Endothelial cell (in vitro differentiated cells): Measurements from ENCODE around the gene NMNAT2. TPM values are rescaled to one million over a fixed set of nuclear protein-coding genes. Genes with fewer than 3 reads are reported as not detected.

Experiments
- DNase-seq: peaks from one replicate; pipeline ENCODE4 v3.0.0; 2021; ENCODE audit warnings: low spot score
- H3K27ac Mint-ChIP-seq: one replicate; pipeline ENCODE4 v1.8.0; 2021; ENCODE audit warnings: mixed read lengths, inconsistent platforms; ENCODE audit not compliant: unreplicated experiment
- H3K27me3 Mint-ChIP-seq: one replicate; pipeline ENCODE4 v1.8.0; 2021; ENCODE audit warnings: mild to moderate bottlenecking, moderate library complexity, mixed read lengths, inconsistent platforms; ENCODE audit not compliant: unreplicated experiment
- H3K36me3 Mint-ChIP-seq: one replicate; pipeline ENCODE4 v1.8.0; 2021; ENCODE audit warnings: mild to moderate bottlenecking, low read depth, mixed read lengths, inconsistent platforms; ENCODE audit not compliant: unreplicated experiment
- H3K4me1 Mint-ChIP-seq: one replicate; pipeline ENCODE4 v1.8.0; 2021; ENCODE audit warnings: mild to moderate bottlenecking, mixed read lengths, inconsistent platforms; ENCODE audit not compliant: unreplicated experiment
- H3K4me3 Mint-ChIP-seq: one replicate; pipeline ENCODE4 v1.8.0; 2021; ENCODE audit warnings: mild to moderate bottlenecking, mixed read lengths, inconsistent platforms; ENCODE audit not compliant: unreplicated experiment
- H3K9me3 Mint-ChIP-seq: one replicate; pipeline ENCODE4 v1.8.0; 2021; ENCODE audit warnings: mixed read lengths, inconsistent platforms; ENCODE audit not compliant: unreplicated experiment
- total RNA-seq: library from RNA; stranded (reverse); fragmentation: NEBNext Ultra II Directional; extraction: Animal tissue kit (Norgen Biotek cat#: 25700); gene quantifications from one replicate; pipeline ENCODE4 v1.2.1, GENCODE V29; 2021; ENCODE audit not compliant: unreplicated experiment
- TF ChIP-seq, protein P1 (sequence below): fragments of 200-600 bp; sonication (generic); IDR thresholded peaks from one replicate; pipeline ENCODE4 v1.5.0; 2021; ENCODE audit warnings: antibody characterized with exemption; ENCODE audit not compliant: unreplicated experiment

The NMNAT2 gene
- total RNA-seq, 1 donor from 2014 or later: 1.7 TPM

GRCh38 chr1:183288583-183288982, 129.6 kb downstream of the NMNAT2 start:
- no peaks in the 10 kb centered on the region for H3K9me3 Mint-ChIP-seq
- peaks cover 11% of the 10 kb centered on the region for H3K4me1 Mint-ChIP-seq
- no peak overlapping the region for H3K27ac Mint-ChIP-seq
- TF ChIP-seq, protein P1, sequence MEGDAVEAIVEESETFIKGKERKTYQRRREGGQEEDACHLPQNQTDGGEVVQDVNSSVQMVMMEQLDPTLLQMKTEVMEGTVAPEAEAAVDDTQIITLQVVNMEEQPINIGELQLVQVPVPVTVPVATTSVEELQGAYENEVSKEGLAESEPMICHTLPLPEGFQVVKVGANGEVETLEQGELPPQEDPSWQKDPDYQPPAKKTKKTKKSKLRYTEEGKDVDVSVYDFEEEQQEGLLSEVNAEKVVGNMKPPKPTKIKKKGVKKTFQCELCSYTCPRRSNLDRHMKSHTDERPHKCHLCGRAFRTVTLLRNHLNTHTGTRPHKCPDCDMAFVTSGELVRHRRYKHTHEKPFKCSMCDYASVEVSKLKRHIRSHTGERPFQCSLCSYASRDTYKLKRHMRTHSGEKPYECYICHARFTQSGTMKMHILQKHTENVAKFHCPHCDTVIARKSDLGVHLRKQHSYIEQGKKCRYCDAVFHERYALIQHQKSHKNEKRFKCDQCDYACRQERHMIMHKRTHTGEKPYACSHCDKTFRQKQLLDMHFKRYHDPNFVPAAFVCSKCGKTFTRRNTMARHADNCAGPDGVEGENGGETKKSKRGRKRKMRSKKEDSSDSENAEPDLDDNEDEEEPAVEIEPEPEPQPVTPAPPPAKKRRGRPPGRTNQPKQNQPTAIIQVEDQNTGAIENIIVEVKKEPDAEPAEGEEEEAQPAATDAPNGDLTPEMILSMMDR: no peak
- no peaks in the 10 kb centered on the region for H3K36me3 Mint-ChIP-seq
- no peak overlapping the region for H3K4me3 Mint-ChIP-seq
- peaks cover 8% of the 10 kb centered on the region for H3K27me3 Mint-ChIP-seq
- DNase-seq: no peak

DNA sequence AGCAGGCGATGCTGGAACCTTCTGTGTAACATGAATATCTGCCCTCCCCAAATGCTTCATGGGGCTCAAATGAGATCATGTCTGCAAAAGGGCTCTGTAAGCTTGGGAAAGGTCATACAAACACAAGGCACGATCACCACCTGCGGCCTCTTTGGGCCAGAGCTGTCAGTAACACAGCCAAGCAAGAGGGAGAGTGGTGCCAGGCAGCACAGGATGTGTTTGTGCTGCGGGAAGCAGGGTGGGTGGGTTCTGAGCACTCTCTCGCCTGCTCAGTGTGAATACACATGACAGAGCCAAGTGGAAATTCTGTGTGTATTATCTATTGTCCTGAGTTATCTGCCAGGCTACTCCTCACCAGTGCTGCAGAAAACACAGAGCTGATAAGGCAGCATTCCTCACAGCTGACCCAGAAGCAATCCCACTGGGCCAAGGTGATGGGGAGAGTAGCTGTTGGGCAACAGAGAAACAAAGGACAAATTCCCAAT, 130.9 kb downstream of the NMNAT2 start:
- DNase-seq: no peak
- peaks cover 11% of the 10 kb centered on the region for H3K4me1 Mint-ChIP-seq
- H3K4me3 Mint-ChIP-seq: no peak overlapping the region
- H3K27ac Mint-ChIP-seq: peak overlapping the region; percentile 24
- H3K27me3 Mint-ChIP-seq: peaks cover 8% of the 10 kb centered on the region
- TF ChIP-seq, protein P1: no peak
- no peaks in the 10 kb centered on the region for H3K36me3 Mint-ChIP-seq
- H3K9me3 Mint-ChIP-seq: no peaks in the 10 kb centered on the region

DNA sequence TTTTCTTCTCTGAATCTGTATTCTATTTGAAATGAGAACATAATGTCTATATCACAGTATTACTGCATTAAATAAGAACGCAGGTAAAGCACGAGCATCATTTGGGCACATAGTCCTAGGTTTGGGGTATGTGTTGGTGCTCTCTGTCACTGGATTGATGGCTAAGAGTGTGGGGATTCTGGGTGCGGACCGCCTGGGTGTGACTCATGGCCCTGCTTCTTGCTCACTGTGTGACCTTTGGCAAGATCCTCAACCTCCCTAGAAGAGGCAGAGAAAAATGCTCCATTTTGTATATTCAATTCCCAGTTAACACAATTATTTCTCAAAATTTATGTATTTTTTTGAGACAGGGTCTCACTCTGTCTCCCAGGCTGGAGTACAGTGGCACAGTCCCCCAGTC, 132.4 kb downstream of the NMNAT2 start:
- TF ChIP-seq, protein P1: no peak
- Mint-ChIP-seq H3K4me3 (no peak overlapping the region), H3K4me1 (peaks cover 7% of the 10 kb centered on the region), H3K9me3 (no peaks in the 10 kb centered on the region), H3K27ac (no peak overlapping the region), H3K27me3 (peaks cover 4% of the 10 kb centered on the region), H3K36me3 (no peaks in the 10 kb centered on the region)
- DNase-seq: no peak

GRCh38 chr1:183285256-183285655, 132.9 kb downstream of the NMNAT2 start:
- no peaks in the 10 kb centered on the region for H3K9me3 Mint-ChIP-seq

DNA sequence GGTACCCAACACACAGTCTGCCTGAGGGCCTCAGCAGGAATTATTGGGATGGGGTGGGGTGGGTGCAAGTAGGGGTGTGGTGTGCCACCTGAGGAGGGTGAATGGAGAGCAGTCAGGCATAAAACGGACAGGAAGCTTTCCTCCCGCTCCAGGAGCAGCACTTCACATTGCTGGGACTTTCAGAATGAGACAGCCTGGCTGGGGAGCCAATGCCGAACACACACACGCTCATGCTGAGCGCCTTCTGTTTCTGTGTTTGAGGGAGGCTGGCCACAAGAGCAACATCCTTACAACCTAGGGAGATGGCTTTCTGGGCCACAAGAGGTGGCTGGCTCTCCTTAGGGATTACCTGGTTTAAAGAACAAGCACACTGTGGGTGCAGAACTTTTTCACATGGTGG, 134.1 kb downstream of the NMNAT2 start:
- H3K36me3 Mint-ChIP-seq: no peaks in the 10 kb centered on the region
- no peak overlapping the region for H3K27ac Mint-ChIP-seq
- H3K4me3 Mint-ChIP-seq: no peak overlapping the region
- peaks cover 10% of the 10 kb centered on the region for H3K4me1 Mint-ChIP-seq
- no peaks in the 10 kb centered on the region for H3K9me3 Mint-ChIP-seq
- TF ChIP-seq, protein P1: no peak
- H3K27me3 Mint-ChIP-seq: peaks cover 7% of the 10 kb centered on the region
- DNase-seq: no peak

More at GRCh38 chr1:183285256-183285655, 132.9 kb downstream of the NMNAT2 start:
- Mint-ChIP-seq H3K4me3 (no peak overlapping the region), H3K27me3 (peaks cover 4% of the 10 kb centered on the region), H3K27ac (no peak overlapping the region), H3K4me1 (peaks cover 7% of the 10 kb centered on the region), H3K36me3 (no peaks in the 10 kb centered on the region)
- TF ChIP-seq, protein P1: no peak
- DNase-seq: no peak
